Fibroblast of gingiva (primary cell): Measurements from ENCODE around the gene LRP1.

ENCODE experiments used
- DNase-seq: peaks from one replicate; pipeline ENCODE4 v3.0.0-alpha.2; 2011; ENCODE audit warnings: low read depth

The LRP1 gene

GRCh38 chr12:57094208-57095160 lies 33.8 kb upstream of the LRP1 start:
- DNase-seq = no peak

- no peak for DNase-seq
These were observed 32.8 kb upstream of the LRP1 start for GRCh38 chr12:57095440-57095839.

- no peak for DNase-seq
These were observed 32.1 kb upstream of the LRP1 start for GRCh38 chr12:57096099-57096572.

DNA sequence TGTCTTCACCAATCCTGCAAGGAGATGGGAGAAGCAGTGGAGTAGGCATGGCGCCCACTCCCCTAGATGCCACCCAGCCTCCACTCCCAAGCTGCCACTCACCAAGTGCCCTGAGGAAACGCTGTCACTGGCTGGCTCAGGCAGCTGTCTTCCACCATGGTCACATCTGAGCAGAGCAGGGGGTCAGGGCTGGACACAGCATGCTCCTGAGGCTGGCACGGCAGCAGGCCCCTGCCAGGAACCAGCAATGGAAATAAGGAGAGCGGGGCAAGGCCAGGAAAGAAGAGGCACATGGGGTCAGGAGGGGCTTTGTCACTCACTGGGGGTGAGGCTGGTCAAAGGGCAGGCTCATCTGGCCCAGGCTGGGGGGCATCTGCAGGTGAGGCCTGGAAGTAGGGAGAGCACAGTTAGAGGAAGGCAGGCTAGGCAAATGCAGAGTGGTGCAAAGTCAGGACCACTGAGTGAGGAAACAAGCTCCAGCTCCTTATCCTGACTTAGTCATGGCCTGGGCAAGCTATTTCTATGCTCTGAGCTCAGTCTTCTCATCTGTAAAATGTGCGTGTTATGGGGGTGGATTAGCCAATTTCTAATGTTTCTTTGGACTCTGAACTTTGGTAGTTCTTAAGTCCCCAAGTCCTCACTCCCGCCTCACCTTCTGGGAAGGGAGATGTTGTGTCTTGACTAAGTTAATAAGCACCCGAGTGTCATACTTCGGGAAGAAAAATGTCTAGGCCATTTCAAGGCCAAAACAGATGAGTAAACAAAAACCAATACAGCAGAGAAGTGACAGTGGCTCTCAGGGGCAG lies 31.3 kb upstream of the LRP1 start:
- no peak for DNase-seq

- DNase-seq = no peak
These were observed 30.8 kb upstream of the LRP1 start for GRCh38 chr12:57097554-57097835.

DNA sequence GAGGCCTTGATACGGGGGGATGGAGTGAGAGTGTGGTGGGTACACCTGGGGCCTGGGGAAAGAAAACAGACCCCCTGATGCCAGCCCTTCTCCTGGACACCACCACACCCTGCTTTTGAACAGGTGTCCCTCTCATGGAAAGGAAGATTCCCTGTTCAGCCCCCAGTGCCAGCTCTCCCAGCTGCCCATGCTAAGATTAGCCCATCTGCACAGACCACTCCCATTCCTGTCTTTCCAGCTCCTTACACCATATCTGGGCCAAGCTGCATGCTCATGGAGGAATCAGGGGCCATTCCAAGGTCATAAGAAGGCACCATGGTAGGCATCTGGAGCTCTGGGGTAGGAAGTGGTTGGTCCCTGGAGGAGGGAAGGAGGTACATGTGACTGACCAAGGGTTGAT lies 29.7 kb upstream of the LRP1 start:
- no peak for DNase-seq

GRCh38 chr12:57099047-57099714 lies 29.1 kb upstream of the LRP1 start:
- no peak for DNase-seq

DNA sequence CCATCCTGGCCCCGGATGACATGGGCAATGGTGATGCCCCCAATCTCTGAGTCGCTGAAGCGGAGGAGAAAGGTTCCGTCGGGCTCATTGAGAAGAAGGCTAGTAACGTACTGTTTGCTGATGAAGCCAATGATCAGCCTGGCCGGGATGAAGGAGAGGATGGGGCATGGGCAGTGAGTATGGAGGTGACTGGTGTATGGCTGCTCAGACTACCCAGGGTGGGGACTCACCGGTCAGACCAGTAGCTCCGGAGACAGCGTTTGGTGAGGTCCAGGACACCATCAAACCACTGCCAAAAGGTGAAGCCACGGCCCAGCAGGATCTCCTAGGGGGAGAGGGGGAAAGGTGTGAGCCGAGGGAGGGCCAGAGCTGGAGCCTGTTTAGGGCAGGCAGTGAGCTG lies 28.5 kb upstream of the LRP1 start:
- no peak for DNase-seq

GRCh38 chr12:57101892-57102695 lies 26.2 kb upstream of the LRP1 start:
- DNase-seq = no peak

- no peak for DNase-seq
These were observed 24.4 kb upstream of the LRP1 start for GRCh38 chr12:57103856-57104255.

DNA sequence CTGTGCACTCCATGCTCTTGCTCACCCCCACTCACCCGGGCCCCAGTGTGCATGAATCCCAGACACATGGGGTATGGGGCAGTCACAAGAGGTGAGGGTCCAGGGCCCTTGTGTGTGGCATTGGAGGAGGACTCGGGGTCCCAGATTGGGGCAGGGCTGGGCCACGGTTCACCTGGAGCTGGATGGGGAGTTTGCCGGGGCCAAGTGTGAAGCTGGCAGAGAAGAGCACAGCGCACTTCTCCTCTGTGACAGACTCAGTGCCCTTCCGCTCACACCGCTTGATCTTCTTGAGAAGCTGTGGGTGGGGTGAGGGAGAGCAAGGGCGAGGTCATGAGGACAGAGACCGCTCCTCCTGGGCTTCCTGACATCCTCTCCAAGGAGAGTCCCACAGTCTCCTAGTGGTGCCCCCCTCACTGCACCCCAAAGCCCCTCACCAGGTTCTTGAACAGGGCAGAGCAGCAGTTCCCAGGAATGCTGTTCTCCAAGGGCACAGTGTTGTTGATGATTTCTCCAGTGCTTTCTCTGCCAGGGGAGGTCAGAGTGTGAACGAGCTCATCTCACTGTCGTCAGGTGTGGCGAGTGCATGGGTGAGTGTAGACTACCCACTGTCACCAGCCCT lies 23.9 kb upstream of the LRP1 start:
- DNase-seq = no peak

- peak; percentile 0 for DNase-seq
These were observed 23.1 kb upstream of the LRP1 start for GRCh38 chr12:57105011-57105753.

GRCh38 chr12:57106021-57106708 lies 22.1 kb upstream of the LRP1 start:
- no peak for DNase-seq

DNA sequence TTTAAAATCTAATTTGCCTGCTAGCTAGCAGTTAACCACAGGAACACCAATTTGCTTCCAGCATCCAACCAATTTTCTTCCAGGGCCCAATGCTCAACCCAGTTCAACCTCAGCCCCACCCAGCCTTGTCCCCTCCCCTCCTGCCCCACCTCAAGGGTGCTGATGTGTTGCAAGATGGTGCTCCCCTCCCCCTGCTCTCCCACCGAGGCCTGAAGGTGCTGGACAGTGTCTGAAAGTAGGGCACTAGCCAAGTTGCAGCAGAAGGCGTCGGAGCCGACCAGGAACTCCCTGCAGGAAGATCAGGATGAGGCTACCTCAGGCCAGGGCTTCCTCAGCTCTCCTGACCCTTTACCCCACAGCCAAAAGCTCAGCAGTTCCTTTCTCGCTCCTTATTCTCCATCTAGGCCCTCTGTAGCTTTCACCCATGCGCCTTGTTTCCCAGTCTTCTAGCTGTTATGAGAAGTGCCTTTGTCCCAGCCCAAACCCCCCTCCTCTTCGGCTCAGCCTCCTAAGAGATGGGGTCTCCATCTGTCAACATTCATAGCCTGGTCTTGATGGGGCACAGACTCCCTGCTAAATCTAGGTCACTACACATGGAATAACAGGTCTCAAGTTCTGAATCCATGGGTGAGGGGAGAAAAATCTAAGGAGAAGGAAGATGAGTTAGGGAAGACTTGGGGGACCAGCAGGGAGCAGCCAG lies 20.7 kb upstream of the LRP1 start:
- no peak for DNase-seq

DNA sequence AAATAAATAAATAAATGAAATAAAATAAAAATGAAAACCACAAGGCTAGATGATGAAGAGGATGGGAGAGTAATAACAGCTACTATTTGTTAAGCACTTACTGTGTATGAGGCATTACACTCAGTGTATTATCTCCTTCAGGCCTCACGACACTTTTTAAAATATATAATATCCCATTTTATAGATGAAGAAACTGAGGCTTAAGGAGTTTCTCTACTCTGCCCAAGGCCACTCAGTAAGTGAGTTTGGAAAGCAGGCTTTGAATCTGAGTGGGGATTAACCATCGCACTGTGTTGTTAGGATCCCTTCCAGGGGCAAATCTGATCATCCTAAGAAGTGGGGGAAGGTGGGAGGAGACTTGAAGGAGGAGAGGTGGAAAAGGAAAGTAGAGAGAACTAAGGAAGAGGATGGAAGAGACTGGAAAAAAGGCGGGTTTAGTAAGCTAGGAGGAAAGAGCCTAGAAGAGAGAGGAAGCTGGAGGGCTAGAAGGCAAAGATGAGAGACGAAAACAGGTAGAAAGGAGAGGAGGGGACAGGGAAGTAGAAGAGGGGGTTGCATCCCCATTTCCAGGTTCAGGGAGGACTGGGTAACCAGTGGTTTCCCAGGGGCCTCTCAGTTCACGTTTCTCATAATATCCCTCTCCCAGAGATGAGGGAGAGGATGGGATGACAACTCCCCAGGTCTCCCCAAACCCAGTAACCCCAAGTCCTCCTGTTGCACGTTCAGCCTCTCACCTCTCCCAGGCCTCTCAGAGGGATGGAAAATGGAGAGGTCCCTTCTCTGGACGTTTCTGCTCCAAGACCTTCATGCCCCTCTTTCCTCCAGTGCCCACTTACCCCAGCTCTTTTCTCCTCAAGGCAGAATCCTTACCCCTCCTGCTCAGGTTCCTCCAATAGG lies 18.8 kb upstream of the LRP1 start:
- DNase-seq = no peak

DNA sequence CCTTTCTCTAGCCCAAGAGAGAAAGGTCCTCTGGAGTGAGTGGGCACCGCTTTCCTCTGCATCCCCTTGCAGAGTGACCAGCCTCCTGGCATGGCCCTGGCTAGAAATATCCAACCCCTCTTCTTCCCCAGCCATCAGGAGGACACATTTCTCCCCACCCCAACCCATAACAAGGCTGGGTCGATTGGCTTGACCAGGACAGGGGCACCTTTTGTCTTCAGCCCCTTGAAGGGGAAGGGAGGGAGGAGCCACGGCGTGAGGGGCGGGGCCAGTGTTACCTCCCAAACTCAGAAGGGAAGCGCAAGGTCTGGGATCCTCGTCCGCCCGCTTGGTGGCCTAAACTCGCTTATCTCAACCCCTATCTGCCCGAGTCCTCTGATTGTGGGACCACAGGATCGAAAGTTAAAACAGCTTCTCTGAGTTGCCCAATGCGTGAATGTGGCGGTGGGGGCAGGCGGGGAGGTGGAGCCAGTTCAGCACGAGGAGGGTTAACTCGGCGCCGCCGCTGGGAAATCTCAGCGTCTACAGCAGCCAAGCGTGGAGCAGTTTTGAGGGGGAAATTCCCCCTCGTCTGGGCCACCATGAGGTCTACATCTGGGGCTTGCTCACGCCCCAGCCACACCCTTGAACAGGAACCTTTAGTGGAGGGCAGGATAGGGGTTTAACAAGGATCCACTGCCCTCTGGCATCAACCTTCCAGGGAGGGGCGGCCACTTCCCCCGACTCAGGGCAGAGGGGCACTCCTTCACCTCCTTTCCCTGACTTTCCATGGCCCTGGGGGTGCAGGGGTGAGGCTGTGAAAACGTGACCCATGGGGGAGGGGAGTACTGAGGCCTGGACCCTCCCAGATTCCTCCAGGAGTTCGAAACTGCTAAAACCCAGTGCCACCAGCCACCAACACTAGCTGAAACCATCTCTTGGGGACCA lies 17.9 kb upstream of the LRP1 start:
- DNase-seq = no peak

GRCh38 chr12:57111031-57111734 lies 17.1 kb upstream of the LRP1 start, which contains the start of gene STAT6:
STAT6 (minus strand) TSS chr12:57111362; CDS start chr12:57108278, 3,084 bp downstream.
- DNase-seq = peak; percentile 90
